Neural cell (in vitro differentiated cells): ENCODE data around the gene STXBP1.

ENCODE experiments used
- EP300 ChIP-seq: fragments of 450-650 bp; conservative IDR thresholded peaks from 2 replicates; pipeline ENCODE4 v1.6.1; 2014; ENCODE audit warnings: antibody characterized with exemption, mild to moderate bottlenecking, moderate library complexity; ENCODE audit not compliant: poor library complexity, severe bottlenecking
- EZH2 ChIP-seq: fragments of 200-600, 300-800 bp; shearing (Covaris generic), sonication (generic); IDR thresholded peaks from 2 replicates; pipeline ENCODE4 v1.6.1; 2014; ENCODE audit warnings: antibody characterized with exemption, low read length, borderline replicate concordance, mild to moderate bottlenecking; ENCODE audit not compliant: insufficient read depth, poor library complexity, severe bottlenecking
- MXI1 ChIP-seq: fragments of 450-650 bp; conservative IDR thresholded peaks from 2 replicates; pipeline ENCODE4 v1.6.1; 2014; ENCODE audit warnings: antibody characterized with exemption, mild to moderate bottlenecking; ENCODE audit not compliant: poor library complexity, severe bottlenecking
- POLR2AphosphoS5 ChIP-seq: IDR thresholded peaks from 2 replicates; pipeline ENCODE4 v1.6.1; 2012
- RAD21 ChIP-seq: fragments of 450-650 bp; conservative IDR thresholded peaks from 2 replicates; pipeline ENCODE4 v1.6.1; 2014; ENCODE audit warnings: antibody characterized with exemption, mild to moderate bottlenecking, moderate library complexity
- TAF1 ChIP-seq: IDR thresholded peaks from 2 replicates; pipeline ENCODE4 v1.6.1; 2012; ENCODE audit warnings: low read depth
- TF ChIP-seq, protein P1 (sequence below): fragments of 450-650 bp; IDR thresholded peaks from 2 replicates; pipeline ENCODE4 v1.5.1; 2014; ENCODE audit warnings: antibody characterized with exemption, mild to moderate bottlenecking, moderate library complexity; ENCODE audit not compliant: poor library complexity, severe bottlenecking
- TF ChIP-seq, protein P2 (sequence below): IDR thresholded peaks from 2 replicates; pipeline ENCODE4 v1.6.1; 2012; ENCODE audit warnings: borderline replicate concordance

DNA sequence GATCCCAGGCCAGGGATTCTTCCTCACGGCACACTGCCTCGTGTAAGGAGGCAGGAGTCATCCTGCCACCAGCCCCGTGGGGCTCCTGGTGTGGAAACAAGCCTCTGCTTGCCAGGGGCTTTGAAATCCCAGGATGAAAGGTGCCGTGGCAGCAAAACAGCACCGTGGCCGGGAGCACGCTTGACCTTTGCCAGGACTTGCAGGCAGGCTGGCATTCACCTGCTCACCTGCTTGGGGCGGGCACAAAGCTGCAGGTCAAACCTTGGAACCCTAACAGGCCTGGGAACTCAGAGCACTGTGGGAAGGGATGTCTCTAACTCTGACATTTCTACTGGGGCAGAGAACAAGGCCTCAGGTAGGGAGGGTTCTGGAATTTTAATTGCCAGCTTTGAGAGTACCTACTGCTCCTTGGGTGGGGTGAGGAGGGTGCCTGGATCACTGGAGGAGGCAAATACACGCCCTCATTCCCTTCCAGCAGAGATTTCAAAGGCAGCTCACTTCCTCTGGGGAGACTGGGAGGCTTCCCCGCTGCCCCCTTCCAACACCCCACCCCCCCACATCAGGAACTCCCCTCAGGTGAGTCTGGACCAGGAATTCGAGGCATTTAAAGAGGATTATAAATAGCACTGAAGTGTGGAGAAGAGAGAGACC is 45.6 kb upstream of the STXBP1 start:
- no peak for TF ChIP-seq POLR2AphosphoS5
- TF ChIP-seq, protein P1, sequence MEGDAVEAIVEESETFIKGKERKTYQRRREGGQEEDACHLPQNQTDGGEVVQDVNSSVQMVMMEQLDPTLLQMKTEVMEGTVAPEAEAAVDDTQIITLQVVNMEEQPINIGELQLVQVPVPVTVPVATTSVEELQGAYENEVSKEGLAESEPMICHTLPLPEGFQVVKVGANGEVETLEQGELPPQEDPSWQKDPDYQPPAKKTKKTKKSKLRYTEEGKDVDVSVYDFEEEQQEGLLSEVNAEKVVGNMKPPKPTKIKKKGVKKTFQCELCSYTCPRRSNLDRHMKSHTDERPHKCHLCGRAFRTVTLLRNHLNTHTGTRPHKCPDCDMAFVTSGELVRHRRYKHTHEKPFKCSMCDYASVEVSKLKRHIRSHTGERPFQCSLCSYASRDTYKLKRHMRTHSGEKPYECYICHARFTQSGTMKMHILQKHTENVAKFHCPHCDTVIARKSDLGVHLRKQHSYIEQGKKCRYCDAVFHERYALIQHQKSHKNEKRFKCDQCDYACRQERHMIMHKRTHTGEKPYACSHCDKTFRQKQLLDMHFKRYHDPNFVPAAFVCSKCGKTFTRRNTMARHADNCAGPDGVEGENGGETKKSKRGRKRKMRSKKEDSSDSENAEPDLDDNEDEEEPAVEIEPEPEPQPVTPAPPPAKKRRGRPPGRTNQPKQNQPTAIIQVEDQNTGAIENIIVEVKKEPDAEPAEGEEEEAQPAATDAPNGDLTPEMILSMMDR, result no peak
- TF ChIP-seq EP300, result no peak
- TF ChIP-seq, protein P2, sequence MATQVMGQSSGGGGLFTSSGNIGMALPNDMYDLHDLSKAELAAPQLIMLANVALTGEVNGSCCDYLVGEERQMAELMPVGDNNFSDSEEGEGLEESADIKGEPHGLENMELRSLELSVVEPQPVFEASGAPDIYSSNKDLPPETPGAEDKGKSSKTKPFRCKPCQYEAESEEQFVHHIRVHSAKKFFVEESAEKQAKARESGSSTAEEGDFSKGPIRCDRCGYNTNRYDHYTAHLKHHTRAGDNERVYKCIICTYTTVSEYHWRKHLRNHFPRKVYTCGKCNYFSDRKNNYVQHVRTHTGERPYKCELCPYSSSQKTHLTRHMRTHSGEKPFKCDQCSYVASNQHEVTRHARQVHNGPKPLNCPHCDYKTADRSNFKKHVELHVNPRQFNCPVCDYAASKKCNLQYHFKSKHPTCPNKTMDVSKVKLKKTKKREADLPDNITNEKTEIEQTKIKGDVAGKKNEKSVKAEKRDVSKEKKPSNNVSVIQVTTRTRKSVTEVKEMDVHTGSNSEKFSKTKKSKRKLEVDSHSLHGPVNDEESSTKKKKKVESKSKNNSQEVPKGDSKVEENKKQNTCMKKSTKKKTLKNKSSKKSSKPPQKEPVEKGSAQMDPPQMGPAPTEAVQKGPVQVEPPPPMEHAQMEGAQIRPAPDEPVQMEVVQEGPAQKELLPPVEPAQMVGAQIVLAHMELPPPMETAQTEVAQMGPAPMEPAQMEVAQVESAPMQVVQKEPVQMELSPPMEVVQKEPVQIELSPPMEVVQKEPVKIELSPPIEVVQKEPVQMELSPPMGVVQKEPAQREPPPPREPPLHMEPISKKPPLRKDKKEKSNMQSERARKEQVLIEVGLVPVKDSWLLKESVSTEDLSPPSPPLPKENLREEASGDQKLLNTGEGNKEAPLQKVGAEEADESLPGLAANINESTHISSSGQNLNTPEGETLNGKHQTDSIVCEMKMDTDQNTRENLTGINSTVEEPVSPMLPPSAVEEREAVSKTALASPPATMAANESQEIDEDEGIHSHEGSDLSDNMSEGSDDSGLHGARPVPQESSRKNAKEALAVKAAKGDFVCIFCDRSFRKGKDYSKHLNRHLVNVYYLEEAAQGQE, result no peak
- TF ChIP-seq EZH2, result no peak
- no peak for TF ChIP-seq RAD21
- no peak for TF ChIP-seq TAF1
- TF ChIP-seq MXI1, result no peak
